ENCODE data around the gene ACACB.

Gene ACACB

GRCh38 chr12:109178532-109178931 lies 62.1 kb downstream of the ACACB start:
- DNase-seq = no peak

DNA sequence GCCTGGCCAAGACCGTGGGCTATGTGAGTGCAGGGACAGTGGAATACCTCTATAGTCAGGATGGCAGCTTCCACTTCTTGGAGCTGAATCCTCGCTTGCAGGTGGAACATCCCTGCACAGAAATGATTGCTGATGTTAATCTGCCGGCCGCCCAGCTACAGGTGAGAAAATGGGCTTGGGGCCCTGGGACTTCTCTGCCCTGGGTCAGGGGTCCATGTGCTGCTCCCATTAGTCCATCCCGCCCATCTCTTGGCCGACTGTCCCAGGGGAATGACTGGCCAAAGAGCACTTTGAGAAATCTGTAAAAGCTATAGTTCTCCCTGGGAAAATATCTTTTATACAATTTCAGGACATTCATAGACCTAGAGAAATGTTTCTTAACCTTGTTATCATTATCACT lies 63.5 kb downstream of the ACACB start:
- no peak for DNase-seq

DNA sequence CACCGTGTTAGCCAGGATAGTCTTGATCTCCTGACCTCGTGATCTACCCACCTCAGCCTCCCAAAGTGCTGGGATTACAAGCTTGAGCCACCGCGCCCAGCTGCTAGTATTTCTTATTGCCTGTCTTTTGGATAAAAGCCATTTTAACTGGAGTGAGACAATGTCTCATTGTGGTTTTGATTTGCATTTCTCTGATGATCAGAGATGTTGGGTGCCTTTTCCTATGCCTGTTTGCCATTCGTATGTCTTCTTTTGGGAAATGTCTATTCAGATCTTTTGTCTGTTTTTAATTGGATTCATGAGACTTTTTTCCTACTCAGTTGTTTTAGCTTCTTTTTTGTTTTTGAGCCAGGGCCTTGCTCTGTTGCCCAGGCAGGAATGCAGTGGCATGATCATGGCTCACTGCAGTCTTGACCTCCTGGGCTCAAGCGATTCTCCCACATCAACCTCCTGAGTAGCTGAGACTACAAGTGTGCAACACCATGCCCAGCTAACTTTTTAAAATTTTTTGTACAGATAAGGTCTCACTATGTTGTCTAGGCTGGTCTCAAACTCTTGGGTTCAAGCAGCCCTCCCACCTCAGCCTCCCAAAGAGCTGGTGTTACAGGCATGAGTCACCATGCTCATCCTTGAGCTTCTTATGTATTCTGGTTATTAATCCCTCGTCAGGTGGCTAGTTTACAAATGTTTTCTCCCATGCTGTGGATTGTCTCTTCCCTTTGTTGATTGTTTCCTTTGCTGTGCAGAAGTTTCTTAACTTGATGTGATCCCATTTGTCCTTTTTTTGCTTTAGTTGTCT lies 65.9 kb downstream of the ACACB start:
- DNase-seq = no peak

GRCh38 chr12:109185441-109185840 lies 69.1 kb downstream of the ACACB start:
- no peak for DNase-seq

- no peak for DNase-seq
These were observed 70.7 kb downstream of the ACACB start for GRCh38 chr12:109186993-109187653.

GRCh38 chr12:109188108-109188712 lies 71.8 kb downstream of the ACACB start:
- DNase-seq = no peak

GRCh38 chr12:109189291-109189690 lies 72.9 kb downstream of the ACACB start:
- DNase-seq = no peak

DNA sequence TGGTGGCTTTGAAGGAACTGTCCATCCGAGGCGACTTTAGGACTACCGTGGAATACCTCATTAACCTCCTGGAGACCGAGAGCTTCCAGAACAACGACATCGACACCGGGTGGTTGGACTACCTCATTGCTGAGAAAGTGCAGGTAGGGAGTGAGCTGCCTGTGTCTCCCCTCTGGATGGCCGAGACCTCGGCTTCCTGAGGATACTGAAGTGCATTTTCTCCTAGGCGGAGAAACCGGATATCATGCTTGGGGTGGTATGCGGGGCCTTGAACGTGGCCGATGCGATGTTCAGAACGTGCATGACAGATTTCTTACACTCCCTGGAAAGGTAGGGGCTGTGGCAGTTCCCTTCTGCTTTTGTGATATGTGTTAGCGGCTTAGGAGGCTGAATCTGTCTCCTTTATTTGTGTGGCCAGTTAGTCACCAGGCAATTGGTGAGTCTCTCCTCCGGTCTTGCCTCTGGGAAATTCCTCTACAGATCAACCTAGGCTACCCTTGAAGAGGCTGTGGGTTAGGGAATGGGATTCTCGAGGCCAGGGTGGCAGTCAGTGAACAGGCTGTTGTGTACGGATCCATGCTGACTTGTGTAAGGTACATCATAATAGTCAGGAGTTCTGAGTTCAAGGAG lies 75.3 kb downstream of the ACACB start:
- DNase-seq = no peak

DNA sequence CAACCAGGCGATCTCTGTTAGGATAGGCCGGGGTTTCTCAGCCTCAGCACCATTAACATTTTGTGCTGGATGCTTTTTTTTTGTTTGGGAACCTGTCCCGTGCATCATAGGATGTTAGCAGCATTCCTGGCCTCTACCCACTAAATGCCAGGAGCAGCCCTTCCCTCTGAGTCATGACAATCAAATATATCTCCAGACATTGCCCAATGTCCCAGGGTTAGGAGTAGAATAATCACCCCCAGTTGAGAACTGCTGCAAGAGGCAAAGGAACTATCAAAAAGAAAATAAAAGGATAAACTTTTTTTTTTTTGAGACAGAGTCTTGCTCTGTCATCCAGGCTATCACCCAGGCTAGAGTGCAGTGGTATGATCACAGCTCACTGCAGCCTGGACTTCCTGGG lies 76.0 kb downstream of the ACACB start:
- no peak for DNase-seq

DNA sequence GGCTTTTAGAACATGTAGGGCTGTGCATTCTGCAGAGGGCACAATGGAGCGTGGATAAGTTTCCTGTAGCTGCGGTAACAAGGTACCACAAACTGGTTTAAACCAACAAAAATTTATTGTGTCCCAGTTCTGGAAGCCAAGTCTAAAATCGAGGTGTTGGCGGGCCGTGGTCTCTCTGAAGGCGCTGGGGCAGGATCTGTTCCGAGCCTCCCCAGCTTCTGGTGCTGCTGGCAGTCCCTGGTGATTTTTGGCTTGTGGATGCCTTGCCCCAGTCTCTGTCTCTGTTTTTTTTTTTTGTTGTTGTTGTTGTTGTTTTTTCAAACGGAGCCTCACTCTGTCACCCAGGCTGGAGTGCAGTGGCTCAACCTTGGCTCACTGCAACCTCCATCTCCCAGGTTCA lies 77.5 kb downstream of the ACACB start:
- DNase-seq = no peak

DNA sequence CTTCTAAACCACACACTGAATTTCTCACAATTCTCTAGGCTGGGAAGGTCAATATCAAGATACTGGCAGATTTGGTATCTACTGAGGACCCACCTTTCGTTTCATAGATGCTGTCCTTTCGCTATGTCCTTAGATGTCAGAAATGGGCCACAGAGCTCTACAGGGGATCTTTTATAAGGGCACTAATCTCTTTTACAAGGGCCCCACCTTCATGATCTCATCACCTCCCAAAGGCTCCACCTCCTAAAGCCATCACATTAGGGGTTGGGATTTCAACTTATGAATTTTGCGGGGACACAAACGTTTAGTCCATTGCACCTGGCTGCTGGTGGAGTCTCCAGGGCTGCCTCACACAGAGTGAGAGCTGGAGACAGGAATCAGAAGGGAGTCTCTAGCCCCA lies 79.9 kb downstream of the ACACB start:
- no peak for DNase-seq

DNA sequence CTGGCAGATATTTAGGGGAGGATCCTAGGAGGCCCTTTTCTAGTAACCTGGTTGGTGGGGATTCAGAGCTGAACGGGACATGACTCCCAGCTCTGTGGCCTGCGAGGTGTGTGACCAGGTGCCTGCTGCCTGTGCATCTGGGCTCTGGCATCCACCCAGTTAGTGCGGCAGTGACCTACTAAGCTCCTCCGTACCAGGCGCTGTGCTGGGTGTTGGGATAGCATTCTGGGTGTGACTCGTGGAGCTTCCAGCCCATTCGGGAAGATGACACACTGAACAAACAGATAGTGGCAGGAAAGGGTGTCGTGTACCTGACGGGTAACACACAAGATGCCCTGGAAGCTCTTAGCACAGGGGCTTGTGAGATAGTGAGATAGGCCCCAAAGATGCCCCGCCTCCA lies 80.9 kb downstream of the ACACB start:
- DNase-seq = no peak

GRCh38 chr12:109199324-109199723 lies 82.9 kb downstream of the ACACB start:
- no peak for DNase-seq

GRCh38 chr12:109200825-109201495 lies 84.6 kb downstream of the ACACB start:
- DNase-seq = no peak

DNA sequence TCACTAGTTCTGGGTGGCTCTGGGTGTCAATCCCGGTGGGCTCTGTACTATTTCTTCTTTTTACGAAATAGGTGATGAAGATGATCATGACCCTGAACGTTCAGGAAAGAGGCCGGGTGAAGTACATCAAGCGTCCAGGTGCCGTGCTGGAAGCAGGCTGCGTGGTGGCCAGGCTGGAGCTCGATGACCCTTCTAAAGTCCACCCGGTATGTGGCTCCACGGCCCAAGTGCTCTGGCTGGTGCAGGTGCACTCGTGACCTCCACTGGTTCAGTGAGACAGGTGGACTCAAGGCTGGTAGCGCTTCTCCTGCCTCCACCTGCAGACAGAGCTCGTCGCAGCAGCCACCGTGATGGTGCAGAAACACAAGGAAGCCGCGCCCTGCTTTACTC lies 85.1 kb downstream of the ACACB start:
- DNase-seq = no peak

- DNase-seq = no peak
These were observed 86.4 kb downstream of the ACACB start for GRCh38 chr12:109202770-109203169.

DNA sequence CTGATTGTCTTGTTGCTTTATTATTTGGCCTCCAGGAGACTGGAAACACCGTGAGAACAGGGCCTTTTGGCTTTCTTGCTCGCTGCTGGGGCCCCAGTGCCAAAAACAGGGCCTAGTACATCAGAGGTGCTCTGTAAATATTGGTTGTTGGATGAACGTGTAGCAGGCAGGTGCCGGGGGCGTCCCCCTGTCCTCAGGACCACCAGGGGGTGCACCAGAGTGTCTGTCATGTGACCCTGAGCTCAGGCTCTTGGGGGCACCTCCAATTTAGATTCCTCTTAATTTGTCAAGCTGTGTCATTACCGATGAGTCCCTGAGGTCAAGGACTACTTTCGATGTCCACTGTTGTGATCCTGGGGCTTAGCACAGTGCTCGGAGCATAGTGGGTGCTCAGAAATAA lies 87.1 kb downstream of the ACACB start:
- DNase-seq = no peak

DNA sequence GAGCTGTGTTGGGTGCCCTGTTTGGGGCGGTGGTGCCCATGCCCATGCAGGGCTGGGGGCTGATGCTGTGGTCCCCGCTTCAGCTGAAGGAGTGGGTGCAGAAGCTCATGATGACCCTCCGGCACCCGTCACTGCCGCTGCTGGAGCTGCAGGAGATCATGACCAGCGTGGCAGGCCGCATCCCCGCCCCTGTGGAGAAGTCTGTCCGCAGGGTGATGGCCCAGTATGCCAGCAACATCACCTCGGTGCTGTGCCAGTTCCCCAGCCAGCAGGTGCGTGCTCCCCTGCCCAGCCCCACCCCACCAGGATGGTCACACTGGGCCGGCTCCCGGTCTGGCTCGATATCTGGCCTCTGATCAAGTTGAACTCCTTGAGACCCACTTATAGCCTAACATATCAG lies 92.7 kb downstream of the ACACB start:
- no peak for DNase-seq

DNA sequence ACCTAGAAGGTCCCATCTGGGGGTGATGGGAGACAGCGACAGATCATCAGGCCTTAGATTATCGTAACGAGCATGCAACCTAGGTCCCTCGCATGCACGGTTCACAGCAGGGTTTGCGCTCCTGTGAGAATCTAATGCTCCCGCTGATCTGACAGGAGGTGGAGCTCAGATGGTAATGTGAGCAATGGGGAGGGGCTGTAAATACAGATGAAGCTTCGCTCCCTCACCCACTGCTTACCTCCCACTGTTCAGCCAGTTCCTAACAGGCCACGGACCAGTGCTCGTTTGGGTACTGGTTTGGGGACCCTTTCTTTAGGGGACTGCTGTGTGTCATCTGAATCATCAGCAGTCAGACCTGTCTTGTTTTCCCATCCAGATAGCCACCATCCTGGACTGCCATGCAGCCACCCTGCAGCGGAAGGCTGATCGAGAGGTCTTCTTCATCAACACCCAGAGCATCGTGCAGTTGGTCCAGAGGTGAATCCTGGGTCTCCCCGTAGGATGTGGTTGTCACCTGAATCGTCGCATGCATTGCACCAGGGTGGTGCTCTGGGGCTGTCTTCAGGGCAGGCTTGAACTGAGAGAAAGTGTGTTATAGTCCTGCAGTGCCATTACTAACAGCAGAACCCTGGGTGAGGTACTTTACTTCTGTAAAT lies 96.2 kb downstream of the ACACB start:
- no peak for DNase-seq

DNA sequence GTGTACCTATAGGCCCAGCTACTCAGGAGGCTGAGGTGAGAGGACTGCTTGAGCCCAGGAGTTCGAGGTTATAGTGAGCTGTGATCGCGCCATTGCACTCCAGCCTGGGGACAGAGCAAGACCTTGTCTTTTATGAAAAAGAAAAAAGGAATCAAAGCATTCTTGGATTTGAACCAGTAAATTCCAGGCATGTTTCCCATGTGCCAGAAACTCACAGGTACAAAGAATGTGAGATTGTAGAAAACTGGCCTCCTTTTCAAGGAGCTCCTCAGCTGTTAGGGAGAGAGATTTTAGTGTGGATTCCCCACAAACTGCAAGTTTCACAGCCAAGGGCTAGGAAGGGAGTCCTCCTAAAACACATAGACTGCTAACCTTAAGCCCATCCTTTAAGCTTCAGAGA lies 97.7 kb downstream of the ACACB start:
- no peak for DNase-seq

DNA sequence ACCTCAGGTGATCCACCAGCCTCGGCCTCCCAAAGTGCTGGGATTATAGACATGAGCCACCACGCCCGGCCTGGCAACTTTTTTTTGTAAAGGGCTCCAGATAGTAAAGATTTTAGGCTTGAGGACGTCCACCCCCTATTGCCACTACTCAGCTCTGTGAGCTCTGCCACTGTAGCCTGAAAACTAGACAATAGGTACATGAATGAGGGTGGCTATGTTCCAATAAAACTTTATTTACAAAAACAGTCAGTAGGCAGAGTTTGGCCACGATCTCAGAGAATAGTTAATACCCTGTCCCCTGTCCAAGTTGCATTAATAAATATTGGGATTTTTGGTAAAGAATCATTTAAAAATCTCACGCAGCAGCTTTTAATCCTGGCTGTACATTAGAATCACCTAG lies 102.6 kb downstream of the ACACB start:
- DNase-seq = no peak

- DNase-seq = no peak
These were observed 103.6 kb downstream of the ACACB start for GRCh38 chr12:109219938-109220337.
